ENCODE measurements around the gene WFIKKN1.
A peak's percentile ranks its signal among the peaks of the same experiment; 100 is the strongest.

Gene WFIKKN1

GRCh38 chr16:586047-586644 lies 44.6 kb upstream of the WFIKKN1 start:
- TF ChIP-seq CTCF (IDR thresholded peaks at IDR 0.05; ENCODE audit: insufficient read depth, low read depth, low read length, missing control alignments) = no peak
- no peak for DNase-seq (ENCODE audit: low read depth)
- no peak overlapping the region for H3K4me3 ChIP-seq (ENCODE audit: low read depth, low read length)

GRCh38 chr16:586645-587590 lies 43.9 kb upstream of the WFIKKN1 start:
- no peak for DNase-seq (ENCODE audit: low read depth)
- peak overlapping the region; percentile 75 for H3K4me3 ChIP-seq (ENCODE audit: low read depth, low read length)
- TF ChIP-seq CTCF (IDR thresholded peaks at IDR 0.05; ENCODE audit: insufficient read depth, low read depth, low read length, missing control alignments) = no peak

GRCh38 chr16:588639-588888 lies 42.2 kb upstream of the WFIKKN1 start:
- DNase-seq (ENCODE audit: low read depth) = peak; percentile 82
- no peak for TF ChIP-seq CTCF (IDR thresholded peaks at IDR 0.05; ENCODE audit: insufficient read depth, low read depth, low read length, missing control alignments)
- H3K4me3 ChIP-seq (ENCODE audit: low read depth, low read length) = peak overlapping the region; percentile 75

- H3K4me3 ChIP-seq (ENCODE audit: low read depth, low read length) = peak overlapping the region; percentile 75
- peak; percentile 98 for DNase-seq (ENCODE audit: low read depth)
- TF ChIP-seq CTCF (IDR thresholded peaks at IDR 0.05; ENCODE audit: insufficient read depth, low read depth, low read length, missing control alignments) = no peak
These were observed 41.7 kb upstream of the WFIKKN1 start for GRCh38 chr16:588889-589657.

GRCh38 chr16:589658-590187 lies 41.1 kb upstream of the WFIKKN1 start, which contains the start of gene RAB40C:
RAB40C (plus strand) TSS chr16:590066; CDS start chr16:590292, 226 bp downstream.
- peak; percentile 100 for DNase-seq (ENCODE audit: low read depth)
- peak within 1 kb of the TSS; percentile 77 for H3K4me3 ChIP-seq (ENCODE audit: low read depth, low read length)
- TF ChIP-seq CTCF (IDR thresholded peaks at IDR 0.05; ENCODE audit: insufficient read depth, low read depth, low read length, missing control alignments) = no peak

GRCh38 chr16:590188-590814 lies 40.5 kb upstream of the WFIKKN1 start:
- no peak for TF ChIP-seq CTCF (IDR thresholded peaks at IDR 0.05; ENCODE audit: insufficient read depth, low read depth, low read length, missing control alignments)
- peak overlapping the region; percentile 77 for H3K4me3 ChIP-seq (ENCODE audit: low read depth, low read length)
- no peak for DNase-seq (ENCODE audit: low read depth)

Measured in GM12865 (cell line).